GM19239 (cell line): ENCODE results near the gene AP4B1.

Experiments
- DNase-seq: peaks from one replicate; pipeline ENCODE4 v3.0.0; 2011; ENCODE audit warnings: low spot score; ENCODE audit not compliant: insufficient read length
- FAIRE-seq: peaks from 2 replicates; lab custom pipeline; 2011; peaks lifted over from hg19 to GRCh38; lab: Jason Lieb, UNC

The AP4B1 gene

DNA sequence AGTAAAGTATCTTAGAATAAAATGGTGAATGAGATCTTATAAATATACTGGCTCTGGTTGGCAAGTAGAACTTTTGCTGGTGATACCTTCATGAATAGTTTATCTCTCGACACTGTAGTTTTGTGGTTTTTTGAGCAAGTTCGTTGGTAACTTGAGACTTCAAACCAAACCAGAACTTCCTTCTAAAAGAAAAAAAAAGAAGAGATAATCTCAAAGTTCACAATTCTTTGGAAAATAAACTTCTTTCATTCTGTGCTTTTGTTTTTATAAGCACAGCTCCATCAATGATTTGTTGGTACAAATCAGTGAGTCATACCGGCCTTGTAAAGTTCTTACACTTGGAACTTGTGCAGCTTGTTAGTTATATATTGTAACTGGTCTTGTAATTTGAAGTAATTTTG, 26.9 kb upstream of the AP4B1 start:
- DNase-seq (no peak), FAIRE-seq (no peak)

DNA sequence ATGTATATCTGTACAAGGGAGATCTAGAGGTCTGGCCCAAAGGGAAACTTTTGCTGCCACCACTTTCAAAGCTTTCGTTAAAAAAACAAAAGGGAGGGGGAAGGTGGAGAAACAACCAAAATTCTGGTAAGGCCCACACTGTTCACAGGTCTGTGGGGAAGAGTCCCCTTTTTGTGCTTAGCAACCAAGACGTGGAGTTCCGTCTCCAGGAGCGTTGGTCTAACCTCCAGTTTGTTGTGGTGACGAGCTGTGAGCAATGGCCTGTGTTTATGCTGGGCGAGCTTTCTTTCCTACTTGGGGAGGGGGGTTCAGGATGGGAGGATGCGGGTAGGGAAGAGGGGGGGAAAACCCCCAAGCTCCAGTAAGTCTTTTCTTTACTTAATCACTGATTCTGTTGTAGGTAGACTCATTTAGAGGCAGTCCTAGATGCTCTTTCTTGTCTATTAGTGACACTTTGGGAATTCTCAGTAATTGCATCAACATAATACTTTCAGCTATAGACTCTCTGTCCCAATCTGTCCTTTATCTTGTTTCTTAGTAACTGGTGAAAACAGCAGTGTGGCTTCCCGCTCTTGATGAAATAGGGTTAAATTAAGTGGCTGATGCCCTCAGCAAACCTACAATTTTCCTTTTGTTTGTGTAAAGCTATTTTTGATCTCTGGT, 26.0 kb upstream of the AP4B1 start:
- DNase-seq, result peak; percentile 25
- peak; percentile 75 for FAIRE-seq

DNA sequence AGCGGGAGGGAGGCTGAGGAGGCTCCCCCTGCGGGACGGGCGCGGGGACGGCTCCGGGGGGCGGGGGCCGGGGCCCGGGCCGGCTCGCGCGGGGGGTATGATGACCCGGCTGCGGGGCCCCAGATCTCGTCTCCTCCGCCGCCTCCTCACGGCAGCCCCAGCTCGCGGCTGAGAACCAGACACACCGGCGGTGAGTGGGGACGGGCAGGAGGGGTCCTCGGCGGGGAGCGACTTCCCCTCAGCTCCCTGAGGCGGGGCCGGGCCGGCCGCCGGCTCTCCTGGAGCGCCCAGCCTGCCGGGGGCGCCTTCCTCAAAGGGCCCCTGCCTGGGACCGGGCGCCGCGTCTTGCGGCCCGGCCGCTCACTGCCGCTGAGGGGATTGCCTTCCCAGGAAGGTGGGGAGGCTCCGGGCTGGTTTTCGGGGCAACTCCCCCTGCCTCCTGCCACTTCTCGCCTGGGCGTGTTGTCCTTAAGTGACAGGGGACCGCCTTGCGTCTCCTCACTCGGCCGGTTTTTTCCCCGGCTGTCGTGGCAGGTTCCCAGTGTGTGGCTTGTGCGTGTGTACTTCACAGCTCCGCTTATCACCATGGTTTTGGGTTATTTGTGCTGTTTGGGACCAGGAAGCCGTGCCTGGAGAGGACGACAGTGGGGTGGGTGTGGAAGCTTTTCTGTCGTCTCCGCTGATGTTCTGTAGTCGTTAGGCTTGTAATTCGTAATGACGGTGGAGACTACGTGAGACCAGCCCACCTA, 25.3 kb upstream of the AP4B1 start:
- FAIRE-seq (no peak), DNase-seq (peak; percentile 32)

DNA sequence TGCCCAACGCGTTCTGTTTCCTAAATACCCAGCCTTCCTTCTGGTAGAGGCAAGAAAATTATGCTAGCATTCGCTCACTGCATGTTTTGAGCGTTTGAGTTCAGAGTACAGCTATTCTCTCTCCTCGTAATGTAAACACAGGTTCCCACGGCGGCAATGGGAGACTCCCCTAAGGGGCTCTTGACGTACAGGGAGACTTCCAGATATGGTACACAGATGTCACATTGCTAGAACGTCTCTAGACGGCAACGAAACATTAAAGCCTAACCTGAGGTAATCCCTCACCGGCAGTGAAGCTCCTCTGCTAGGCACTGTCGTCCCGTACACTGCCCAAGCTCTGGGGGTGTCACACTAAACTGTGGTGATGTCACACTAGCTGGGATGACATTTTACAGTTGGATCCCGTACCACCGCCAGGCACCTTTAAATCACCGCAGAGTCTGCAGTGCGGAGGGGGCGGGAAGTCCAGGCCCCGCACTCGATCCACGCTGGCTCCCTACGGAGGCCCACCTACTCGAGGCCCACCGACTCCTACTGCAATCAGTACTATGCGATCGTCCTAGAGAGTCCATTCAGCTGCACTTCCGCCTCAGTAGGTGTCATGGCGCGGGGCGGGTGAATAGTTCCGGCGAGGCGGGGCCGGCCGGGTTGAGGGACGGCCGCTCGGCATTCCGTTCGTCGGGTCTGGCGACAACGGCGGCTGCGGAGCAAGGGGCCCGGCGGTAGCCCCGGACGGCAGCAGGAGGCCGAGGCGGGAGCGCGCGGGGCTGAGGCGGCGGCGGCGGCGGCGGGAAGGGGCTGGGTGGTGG, 24.5 kb upstream of the AP4B1 start, which contains the start of gene HIPK1:
HIPK1 (plus strand) TSS at position 384 of the 809 bp plus-strand sequence.
- FAIRE-seq (peak; percentile 93), DNase-seq (peak; percentile 64)

DNA sequence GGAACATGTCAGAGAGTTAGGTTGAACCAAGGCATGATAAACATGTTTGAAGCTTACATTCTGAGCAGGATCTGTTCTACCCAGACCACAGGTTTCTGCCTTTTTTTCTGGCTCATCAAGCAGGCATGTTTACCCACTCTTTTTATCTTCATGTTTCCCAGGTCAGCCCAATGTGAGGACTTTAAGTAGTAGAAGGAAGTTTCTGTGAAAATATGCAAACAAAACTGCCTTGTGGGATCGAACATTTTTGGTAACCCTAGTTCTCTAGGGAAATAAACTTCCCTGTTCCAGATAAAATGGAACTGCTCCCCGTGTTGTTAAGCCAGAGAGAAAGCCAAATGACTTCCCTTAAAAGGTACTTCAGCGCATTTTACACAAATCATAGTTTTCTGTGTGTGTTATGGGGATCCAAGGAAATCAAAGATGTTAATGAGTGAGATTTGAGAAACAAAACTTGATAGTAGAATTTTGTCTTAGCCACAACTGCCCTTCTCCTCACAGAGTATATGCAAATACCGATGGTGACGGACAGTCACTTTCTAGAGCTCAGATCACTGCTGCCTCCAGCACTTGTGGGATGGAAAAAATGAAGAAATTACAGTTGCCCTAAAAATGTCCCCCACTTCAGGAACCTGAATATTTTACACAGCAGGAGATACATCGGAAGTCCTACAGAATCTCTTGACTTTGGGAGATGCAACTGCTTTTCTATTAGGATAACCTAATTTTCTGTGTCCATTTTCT, 23.8 kb upstream of the AP4B1 start:
- FAIRE-seq (peak; percentile 86), DNase-seq (no peak)

DNA sequence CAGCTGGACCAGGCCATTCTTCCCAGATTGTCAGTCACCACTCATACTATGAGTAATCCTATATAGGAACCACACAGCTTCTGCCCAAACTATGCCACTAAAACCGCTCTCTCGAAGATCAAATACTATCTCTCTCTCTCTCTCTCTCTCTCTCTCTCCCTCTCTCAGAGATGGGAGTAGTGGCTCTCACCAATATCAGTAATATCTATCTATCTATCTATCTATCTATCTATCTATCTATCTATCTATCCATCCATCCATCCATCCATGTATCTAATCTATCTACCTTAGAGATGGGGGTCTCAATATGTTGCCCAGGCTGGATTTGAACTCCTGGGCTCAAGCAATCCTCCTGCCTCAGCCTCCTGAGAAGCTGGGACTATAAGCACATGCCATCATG, 19.9 kb upstream of the AP4B1 start:
- DNase-seq (no peak), FAIRE-seq (no peak)

DNA sequence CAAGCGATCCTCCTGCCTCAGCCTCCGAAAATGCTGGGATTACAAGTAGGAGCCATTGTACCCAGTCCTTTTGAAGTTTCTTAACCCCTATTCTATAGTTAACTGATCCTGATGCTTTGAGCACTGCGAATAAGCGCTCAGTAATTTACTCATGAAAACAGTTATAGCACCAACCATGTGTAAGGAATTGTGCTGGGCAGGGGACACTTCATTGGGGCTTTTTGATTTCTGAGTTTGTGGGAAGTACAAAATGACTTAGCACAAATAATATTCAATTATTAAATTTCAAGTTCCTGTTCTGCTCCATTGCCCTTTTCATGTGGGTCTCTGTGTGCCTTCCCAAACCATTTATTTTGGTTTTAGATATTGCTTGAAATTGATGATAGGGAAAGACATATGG, 18.4 kb upstream of the AP4B1 start:
- DNase-seq (no peak), FAIRE-seq (no peak)

DNA sequence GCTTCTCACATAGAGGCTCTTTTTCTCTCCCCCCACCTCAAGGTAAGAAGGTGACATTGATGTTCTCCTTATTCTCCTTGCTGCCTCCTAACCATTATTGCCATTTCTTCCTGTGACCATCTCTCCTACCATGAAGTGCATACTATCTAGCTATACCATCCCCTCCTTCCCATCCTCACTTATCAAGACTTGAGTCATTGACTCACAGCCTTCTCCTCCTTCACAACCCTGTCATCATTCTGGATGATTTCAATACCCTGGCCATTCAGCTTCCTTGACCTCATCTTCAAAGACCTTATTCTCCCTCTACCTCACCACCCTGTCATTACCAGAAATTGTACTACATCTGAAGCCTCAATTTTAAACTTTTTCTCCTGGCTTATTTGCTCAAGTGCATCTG, 13.6 kb upstream of the AP4B1 start:
- DNase-seq (no peak), FAIRE-seq (peak; percentile 58)

DNA sequence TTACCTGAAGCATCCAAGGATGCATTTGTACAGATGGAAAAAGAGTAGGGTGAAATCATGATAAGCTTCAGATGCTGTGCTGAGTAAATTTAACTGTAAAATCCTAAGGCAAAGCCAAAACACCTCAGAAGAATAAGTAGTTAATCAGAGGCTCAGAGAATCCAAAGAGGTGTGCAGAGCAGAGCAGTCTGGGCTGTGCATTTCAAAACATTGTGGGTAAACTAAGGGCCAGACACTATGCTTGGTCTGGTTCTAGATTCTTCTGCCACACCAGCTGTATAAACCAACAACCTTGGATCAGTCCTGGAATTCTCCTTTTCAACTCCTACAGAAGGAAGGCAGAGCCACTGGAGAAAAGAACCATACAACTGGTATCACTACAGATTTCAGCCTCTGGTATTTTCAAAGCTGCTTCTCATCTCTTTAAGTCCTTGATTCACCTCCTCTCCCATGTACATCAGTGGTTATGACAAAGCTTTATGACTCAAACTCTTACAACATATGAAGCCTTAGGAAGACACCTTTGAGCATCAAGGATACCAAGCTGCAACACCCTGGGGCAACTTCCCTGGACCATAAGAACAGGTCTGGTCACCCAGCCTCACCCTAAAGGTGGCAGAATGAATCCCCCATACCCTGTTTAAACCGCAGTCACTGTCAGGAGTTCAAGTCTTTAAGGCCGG, 12.9 kb upstream of the AP4B1 start:
- no peak for FAIRE-seq

DNA sequence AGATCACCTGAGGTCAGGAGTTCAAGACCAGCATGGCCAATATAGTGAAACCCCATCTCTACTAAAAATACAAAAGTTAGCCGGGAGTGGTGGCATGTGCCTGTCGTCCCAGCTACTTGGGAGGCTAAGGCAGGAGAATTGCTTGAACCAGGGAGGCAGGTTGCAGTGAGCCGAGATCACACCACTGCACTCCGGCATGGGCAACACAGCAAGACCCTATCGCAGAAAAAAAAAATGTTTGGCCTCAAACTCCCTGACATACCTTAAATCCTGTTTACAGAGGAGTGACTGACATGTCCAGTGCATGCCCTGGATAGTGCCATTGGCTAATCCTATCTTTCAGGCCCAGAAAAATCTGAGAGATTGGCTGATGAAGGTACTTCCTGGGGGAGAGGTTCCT, 12.4 kb upstream of the AP4B1 start:
- FAIRE-seq (no peak), DNase-seq (no peak)

More for the DNA sequence above, 12.9 kb upstream of the AP4B1 start:
- DNase-seq, result no peak

DNA sequence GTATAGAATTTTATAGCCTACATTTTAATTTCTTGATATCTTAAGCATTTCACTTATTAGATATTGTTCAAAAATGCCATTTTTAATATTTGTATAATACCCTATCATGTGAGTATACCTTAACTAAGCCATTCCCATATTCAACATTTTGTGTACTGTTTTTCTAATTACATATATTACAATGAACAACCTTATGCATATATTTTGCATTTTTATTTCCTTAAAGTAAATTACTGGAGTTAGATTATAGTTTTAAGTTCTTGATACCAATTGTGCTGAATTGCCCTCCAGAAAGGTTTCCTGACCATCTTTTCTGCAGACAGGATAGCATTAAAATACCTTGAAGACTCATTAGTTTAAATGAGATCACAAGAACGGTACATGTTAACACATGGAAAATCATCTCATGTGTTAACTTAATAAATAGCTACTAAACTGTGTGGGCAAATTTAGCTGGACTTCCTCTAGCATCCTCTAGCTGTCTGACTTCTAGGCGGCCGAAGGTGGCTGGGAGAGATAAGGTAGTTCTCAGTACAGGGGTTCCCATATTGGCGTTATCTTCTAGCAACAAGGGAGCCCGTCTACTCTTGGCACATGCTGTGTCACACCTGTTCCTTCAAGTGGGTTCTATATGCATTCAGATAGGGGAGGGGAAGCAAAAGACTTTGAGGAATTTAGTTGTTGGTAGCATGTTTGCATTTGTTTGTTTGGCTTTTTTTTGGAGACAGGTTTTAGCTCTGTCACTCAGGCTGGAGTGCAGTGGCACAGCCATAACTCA, 9.5 kb upstream of the AP4B1 start:
- FAIRE-seq (no peak), DNase-seq (no peak)

DNA sequence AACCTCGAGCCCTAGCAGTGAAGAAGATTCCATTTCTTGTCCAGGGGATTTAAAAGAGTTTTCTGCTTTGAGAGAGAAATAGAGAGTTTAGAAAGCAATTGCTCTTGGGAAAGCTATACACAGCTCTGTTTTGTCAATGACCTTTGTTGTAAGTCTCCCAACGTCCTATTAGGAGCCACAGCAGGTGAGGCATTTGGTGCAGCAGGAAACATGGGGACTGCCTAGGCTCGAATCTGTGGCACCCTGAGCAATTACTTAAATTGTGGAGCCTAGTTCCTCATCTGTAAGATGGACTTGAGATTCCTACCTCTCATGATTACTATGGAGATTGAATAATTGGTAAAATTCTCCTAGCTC, 8.7 kb upstream of the AP4B1 start:
- FAIRE-seq, result no peak
- no peak for DNase-seq

DNA sequence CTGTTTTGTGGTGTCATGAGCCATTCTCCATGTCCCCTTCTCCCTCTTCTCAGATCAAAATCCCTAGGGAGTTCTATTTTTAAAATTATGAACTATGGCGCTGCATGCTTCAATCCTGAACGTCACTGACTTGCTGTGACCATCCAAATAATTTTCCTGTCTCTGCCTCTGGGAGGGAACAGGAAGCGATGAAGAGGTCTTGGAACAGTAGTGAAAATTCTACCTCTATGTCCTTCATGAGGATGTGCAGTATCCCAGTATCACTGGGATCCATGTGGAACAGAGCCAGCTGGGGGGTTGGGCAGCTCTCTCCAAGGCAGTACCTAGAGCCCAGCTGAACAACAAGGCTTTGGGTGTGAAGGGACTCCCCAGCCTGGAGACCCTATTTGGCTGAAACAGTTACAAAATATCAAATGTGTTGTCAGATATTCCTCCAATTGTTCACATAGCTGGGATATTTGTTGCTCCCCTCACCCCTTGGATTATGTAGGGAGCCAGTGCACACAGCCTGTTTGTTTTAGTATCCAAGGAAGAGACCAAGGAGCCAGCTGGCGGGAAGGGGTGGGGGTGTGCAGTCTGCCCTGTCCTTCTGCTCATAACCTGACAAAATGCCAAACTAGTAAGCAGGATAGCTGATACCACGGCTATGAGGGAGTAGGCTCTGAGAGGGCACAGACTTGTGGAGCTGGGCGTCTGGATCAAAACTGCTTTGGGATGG, 8.2 kb upstream of the AP4B1 start:
- FAIRE-seq, result no peak
- no peak for DNase-seq

DNA sequence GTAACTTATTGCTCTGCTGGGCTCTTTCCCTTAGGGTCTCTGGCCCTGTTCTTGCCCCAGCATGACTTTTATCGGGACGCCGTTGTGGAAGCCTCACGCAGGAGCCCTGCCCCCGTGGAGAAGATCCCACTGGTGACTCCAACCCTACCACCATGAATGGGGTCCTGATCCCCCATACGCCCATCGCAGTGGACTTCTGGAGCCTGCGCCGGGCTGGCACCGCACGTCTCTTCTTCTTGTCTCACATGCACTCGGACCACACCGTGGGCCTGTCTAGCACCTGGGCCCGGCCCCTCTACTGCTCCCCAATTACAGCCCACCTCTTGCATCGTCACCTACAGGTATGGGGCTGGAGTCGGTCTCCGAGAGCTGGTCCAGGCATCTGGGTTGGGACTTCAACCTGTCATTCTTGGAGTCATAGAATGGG, 849 bp upstream of the AP4B1 start:
- DNase-seq (no peak), FAIRE-seq (no peak)

DNA sequence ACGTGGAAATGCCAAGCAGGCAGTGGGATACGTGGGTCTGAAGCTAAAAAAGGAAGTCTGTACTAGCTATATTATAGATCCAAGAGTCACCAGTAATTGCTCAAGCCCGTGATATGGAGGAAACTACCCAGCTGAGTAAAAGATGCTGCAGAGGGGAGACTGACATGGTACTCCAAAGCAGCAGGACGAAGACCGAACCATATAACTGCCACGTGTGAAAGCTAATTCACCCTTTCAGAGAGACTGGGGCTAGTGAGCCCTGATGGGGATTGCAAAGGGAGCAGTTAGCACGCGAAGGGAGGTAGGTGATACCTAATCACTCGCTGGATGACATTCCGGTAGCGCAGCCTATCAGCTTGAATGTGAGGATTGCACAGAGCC, 316 bp downstream of the AP4B1 start:
- no peak for FAIRE-seq

DNA sequence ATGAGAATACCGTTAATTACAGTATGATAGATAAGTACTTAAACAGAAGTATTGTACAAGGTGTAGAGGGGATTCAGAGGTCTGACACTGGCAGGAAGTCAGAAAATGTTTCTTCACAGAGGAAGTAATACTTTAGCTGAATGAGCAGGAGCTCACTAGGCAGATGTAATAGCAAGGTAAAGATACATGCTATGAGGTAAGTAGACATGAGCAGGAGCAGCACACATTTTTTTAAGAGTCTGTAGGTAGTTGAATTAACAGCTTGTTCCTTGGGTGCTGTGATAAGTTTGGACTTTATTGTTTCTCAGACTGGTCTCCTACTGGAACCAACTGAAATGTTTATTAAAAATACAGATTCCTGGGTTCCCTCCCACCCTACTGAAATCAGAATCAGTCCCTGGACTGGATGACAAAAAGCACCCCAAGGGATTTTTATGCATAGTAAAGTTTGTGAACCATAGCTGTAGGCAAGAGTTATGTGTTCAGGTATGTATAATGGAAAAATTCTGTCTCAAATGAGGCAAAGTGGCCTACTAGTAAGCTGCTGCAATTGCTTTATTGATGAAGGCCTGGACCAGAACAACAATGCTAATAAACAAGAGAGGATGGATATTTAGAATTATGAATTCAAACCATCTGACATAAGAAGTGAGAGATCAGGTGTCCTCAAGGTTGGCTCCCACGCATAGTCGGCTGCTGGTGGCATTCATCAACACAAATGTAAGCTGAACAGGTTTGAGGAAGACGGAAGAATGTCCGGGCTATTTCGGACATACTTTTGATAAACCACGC, 902 bp downstream of the AP4B1 start:
- DNase-seq (no peak), FAIRE-seq (no peak)

More for the DNA sequence above, 316 bp downstream of the AP4B1 start:
- DNase-seq, result no peak

DNA sequence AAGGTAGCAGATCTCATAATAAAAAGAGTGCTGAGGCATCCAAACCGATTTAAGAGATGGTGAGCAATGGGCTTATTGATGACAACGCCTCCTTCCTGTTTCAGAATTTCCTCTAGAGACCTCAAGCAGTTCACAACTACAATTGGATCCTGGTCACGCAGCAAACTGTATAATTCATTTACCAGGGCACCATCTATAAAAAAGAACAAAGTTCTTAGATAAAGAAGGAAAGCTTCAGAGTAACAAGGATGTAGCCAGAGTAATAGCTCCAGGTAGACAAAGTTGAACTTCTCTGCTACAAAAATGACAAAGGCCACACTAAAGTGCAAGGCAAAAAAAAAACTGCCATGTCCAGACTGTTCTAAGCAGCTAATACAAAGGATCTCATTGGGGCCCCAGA, 3.4 kb downstream of the AP4B1 start:
- no peak for FAIRE-seq

DNA sequence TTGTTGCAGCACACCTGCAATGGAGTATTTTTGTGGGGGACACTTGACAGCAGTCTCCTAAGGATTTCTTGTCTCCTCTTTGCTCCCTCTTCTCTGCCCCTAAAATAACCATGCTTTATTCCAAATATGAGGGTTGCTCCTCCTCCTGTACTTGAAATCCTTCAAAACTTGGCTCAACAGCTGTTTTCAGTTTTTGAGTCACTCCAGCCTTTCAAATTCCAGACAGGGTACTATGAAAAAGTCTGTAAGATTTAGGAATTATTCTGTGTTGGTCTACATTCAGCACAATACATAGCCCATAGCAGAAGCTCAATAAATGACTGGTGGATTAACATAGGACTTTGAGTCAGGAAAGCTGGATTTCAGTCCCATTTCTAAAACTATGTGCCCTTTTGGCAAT, 5.5 kb downstream of the AP4B1 start:
- FAIRE-seq (no peak), DNase-seq (no peak)

More for the DNA sequence above, 3.4 kb downstream of the AP4B1 start:
- DNase-seq, result no peak
